Measurements from ENCODE around the gene TBC1D2.

Gene TBC1D2

DNA sequence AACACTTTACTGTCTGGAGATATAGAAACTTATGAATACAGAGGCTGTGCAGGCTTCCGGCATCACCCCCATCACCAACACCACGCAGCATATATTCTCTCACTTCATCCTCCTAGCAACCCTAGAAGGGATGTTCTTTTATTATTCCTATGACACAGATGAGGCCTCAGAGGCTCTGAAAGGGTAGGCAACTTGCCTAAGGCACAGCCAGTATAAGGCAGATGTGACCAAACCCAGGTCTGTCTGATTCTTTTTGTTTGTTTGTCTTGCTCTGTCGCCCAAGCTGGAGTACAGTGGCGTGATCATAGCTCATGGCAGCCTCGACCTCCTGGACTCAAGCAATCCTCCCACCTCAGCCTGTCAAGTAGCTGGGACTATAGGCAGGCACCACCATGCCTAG is 40.2 kb downstream of the TBC1D2 start:
- Histone ChIP-seq H3K27ac (ENCODE audit: low read length) (no peak overlapping the region), H3K4me1 (ENCODE audit: control insufficient read depth in 1 of 2, insufficient read depth in 2 of 2, low read length in 2 of 2) (no peaks in the 10 kb centered on the region)

GRCh38 chr9:98214811-98215210 is 40.6 kb downstream of the TBC1D2 start:
- Histone ChIP-seq H3K9me3 (ENCODE audit: control insufficient read depth in 1 of 2, low read length in 2 of 2) (no peaks in the 10 kb centered on the region), H3K27me3 (ENCODE audit: low read depth, low read length) (no peaks in the 10 kb centered on the region), H3K4me3 (ENCODE audit: low read depth in 1 of 2, low read length in 2 of 2) (no peak overlapping the region), H3K4me1 (ENCODE audit: control insufficient read depth in 1 of 2, insufficient read depth in 2 of 2, low read length in 2 of 2) (no peaks in the 10 kb centered on the region), H3K27ac (ENCODE audit: low read length) (no peak overlapping the region), H3K36me3 (ENCODE audit: control insufficient read depth in 1 of 2, insufficient read depth in 2 of 2, low read length in 2 of 2) (peaks cover 4 to 42% of the 10 kb centered on the region in 2 donors)

More for the DNA sequence above, 40.2 kb downstream of the TBC1D2 start:
- Histone ChIP-seq H3K4me3 (ENCODE audit: low read depth in 1 of 2, low read length in 2 of 2) (no peak overlapping the region), H3K36me3 (ENCODE audit: control insufficient read depth in 1 of 2, insufficient read depth in 2 of 2, low read length in 2 of 2) (peaks cover 7 to 45% of the 10 kb centered on the region in 2 donors), H3K27me3 (ENCODE audit: low read depth, low read length) (no peaks in the 10 kb centered on the region), H3K9me3 (ENCODE audit: control insufficient read depth in 1 of 2, low read length in 2 of 2) (no peaks in the 10 kb centered on the region)

GRCh38 chr9:98211260-98211659 is 44.2 kb downstream of the TBC1D2 start:
- H3K4me3 ChIP-seq (ENCODE audit: low read depth in 1 of 2, low read length in 2 of 2) = no peak overlapping the region
- no peak overlapping the region for H3K27ac ChIP-seq (ENCODE audit: low read length)
- H3K4me1 ChIP-seq (ENCODE audit: control insufficient read depth in 1 of 2, insufficient read depth in 2 of 2, low read length in 2 of 2) = no peaks in the 10 kb centered on the region
- no peaks in the 10 kb centered on the region for H3K9me3 ChIP-seq (ENCODE audit: control insufficient read depth in 1 of 2, low read length in 2 of 2)
- no peaks in the 10 kb centered on the region for H3K27me3 ChIP-seq (ENCODE audit: low read depth, low read length)
- H3K36me3 ChIP-seq (ENCODE audit: control insufficient read depth in 1 of 2, insufficient read depth in 2 of 2, low read length in 2 of 2) = peaks cover 8 to 35% of the 10 kb centered on the region in 2 donors

DNA sequence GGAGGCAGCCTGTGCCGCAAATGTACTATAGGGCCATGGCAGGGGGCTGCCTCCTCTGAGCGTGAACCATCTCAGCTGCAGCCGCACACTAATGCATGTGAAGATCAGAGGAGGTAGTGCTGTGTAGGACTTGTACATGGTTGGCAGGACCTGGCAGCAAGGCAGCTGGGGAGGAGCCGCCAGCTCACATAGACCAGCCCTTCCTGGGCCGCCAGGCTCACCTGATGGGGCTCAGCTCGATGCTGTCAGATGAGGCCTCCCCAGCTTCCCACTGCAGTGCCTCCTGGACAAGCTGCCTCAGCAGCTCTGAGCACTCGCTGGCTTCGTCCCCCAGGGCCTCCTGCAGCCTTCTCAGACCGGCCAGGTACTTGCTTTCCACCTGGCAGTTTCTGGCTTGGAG is 45.0 kb downstream of the TBC1D2 start:
- Histone ChIP-seq H3K27ac (ENCODE audit: low read length) (no peak overlapping the region), H3K36me3 (ENCODE audit: control insufficient read depth in 1 of 2, insufficient read depth in 2 of 2, low read length in 2 of 2) (peaks cover 8 to 35% of the 10 kb centered on the region in 2 donors), H3K4me1 (ENCODE audit: control insufficient read depth in 1 of 2, insufficient read depth in 2 of 2, low read length in 2 of 2) (no peaks in the 10 kb centered on the region), H3K4me3 (ENCODE audit: low read depth in 1 of 2, low read length in 2 of 2) (no peak overlapping the region), H3K9me3 (ENCODE audit: control insufficient read depth in 1 of 2, low read length in 2 of 2) (no peaks in the 10 kb centered on the region), H3K27me3 (ENCODE audit: low read depth, low read length) (no peaks in the 10 kb centered on the region)

DNA sequence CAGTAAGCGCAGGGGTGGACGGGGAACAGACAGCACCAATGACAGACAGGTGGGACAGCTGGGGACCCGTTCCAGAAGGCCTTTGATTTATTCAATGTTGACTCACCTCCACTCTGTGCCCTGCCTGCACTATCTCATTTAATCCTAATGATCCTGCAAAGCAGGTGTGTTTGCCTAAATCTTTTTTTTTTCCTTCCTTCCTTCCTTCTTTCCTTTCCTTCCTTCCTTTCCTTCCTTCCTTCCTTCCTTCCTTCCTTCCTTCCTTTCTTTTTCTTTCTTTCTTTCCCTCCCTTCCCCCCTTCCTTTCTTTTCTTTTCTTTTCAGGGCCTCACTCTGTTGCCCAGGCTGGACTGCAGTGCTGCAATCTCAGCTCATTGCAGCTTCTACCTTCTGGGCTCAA is 45.9 kb downstream of the TBC1D2 start:
- H3K4me3 ChIP-seq (ENCODE audit: low read depth in 1 of 2, low read length in 2 of 2) = no peak overlapping the region
- H3K4me1 ChIP-seq (ENCODE audit: control insufficient read depth in 1 of 2, insufficient read depth in 2 of 2, low read length in 2 of 2) = no peaks in the 10 kb centered on the region
- peaks cover 8 to 30% of the 10 kb centered on the region in 2 donors for H3K36me3 ChIP-seq (ENCODE audit: control insufficient read depth in 1 of 2, insufficient read depth in 2 of 2, low read length in 2 of 2)
- H3K27ac ChIP-seq (ENCODE audit: low read length) = no peak overlapping the region
- H3K27me3 ChIP-seq (ENCODE audit: low read depth, low read length) = no peaks in the 10 kb centered on the region
- no peaks in the 10 kb centered on the region for H3K9me3 ChIP-seq (ENCODE audit: control insufficient read depth in 1 of 2, low read length in 2 of 2)

GRCh38 chr9:98208635-98209034 is 46.8 kb downstream of the TBC1D2 start:
- Histone ChIP-seq H3K36me3 (ENCODE audit: control insufficient read depth in 1 of 2, insufficient read depth in 2 of 2, low read length in 2 of 2) (peaks cover 8 to 30% of the 10 kb centered on the region in 2 donors), H3K9me3 (ENCODE audit: control insufficient read depth in 1 of 2, low read length in 2 of 2) (no peaks in the 10 kb centered on the region), H3K27me3 (ENCODE audit: low read depth, low read length) (no peaks in the 10 kb centered on the region), H3K27ac (ENCODE audit: low read length) (no peak overlapping the region), H3K4me3 (ENCODE audit: low read depth in 1 of 2, low read length in 2 of 2) (no peak overlapping the region), H3K4me1 (ENCODE audit: control insufficient read depth in 1 of 2, insufficient read depth in 2 of 2, low read length in 2 of 2) (no peaks in the 10 kb centered on the region)

DNA sequence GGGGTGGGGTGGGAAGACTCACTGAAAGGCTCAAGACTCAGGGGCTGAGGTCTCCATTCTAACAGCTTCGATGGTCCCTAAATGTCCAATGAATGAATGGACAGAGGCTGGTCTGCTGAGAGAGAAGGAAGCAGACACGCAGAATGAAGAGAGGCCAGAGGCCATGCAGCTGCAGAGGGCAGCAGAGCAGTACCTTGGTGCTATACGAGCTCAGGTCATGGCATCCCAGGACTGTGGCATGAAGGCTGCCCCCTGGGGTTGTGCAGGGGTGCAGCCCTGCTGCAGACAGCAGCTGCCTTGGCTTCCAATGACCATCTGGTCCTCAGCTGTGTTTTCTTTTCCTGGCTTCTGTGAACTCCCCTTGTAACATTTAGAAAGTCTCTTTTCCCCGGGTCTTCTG is 47.8 kb downstream of the TBC1D2 start:
- Histone ChIP-seq H3K27me3 (ENCODE audit: low read depth, low read length) (no peaks in the 10 kb centered on the region), H3K27ac (ENCODE audit: low read length) (no peak overlapping the region), H3K4me1 (ENCODE audit: control insufficient read depth in 1 of 2, insufficient read depth in 2 of 2, low read length in 2 of 2) (no peaks in the 10 kb centered on the region), H3K9me3 (ENCODE audit: control insufficient read depth in 1 of 2, low read length in 2 of 2) (no peaks in the 10 kb centered on the region), H3K4me3 (ENCODE audit: low read depth in 1 of 2, low read length in 2 of 2) (no peak overlapping the region), H3K36me3 (ENCODE audit: control insufficient read depth in 1 of 2, insufficient read depth in 2 of 2, low read length in 2 of 2) (peaks cover 8 to 22% of the 10 kb centered on the region in 2 donors)

DNA sequence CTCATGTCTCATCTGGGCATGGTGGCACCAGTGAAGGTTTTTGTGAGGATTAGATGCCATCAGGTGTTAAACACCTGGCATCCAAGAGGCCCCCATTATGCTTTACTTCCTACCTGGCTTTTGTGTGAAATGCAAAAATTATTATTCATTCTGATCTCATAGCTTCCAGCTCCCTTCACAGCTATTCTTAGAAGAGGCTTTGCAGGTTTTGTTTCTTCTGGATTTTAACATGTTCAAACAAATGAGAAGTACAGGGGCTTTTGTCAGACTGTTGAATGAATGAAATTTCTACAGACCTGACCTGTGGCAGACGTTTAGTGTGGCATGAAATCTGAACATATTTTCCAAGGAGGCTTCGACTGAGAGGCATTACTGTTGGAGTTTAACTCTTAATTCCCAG is 48.7 kb downstream of the TBC1D2 start:
- Histone ChIP-seq H3K27me3 (ENCODE audit: low read depth, low read length) (no peaks in the 10 kb centered on the region), H3K27ac (ENCODE audit: low read length) (no peak overlapping the region), H3K4me3 (ENCODE audit: low read depth in 1 of 2, low read length in 2 of 2) (no peak overlapping the region), H3K36me3 (ENCODE audit: control insufficient read depth in 1 of 2, insufficient read depth in 2 of 2, low read length in 2 of 2) (peaks cover 8 to 22% of the 10 kb centered on the region in 2 donors), H3K4me1 (ENCODE audit: control insufficient read depth in 1 of 2, insufficient read depth in 2 of 2, low read length in 2 of 2) (no peaks in the 10 kb centered on the region), H3K9me3 (ENCODE audit: control insufficient read depth in 1 of 2, low read length in 2 of 2) (no peaks in the 10 kb centered on the region)

- Histone ChIP-seq H3K9me3 (ENCODE audit: control insufficient read depth in 1 of 2, low read length in 2 of 2) (no peaks in the 10 kb centered on the region), H3K27me3 (ENCODE audit: low read depth, low read length) (no peaks in the 10 kb centered on the region), H3K36me3 (ENCODE audit: control insufficient read depth in 1 of 2, insufficient read depth in 2 of 2, low read length in 2 of 2) (peaks cover 5 to 10% of the 10 kb centered on the region in 2 donors), H3K27ac (ENCODE audit: low read length) (no peak overlapping the region), H3K4me1 (ENCODE audit: control insufficient read depth in 1 of 2, insufficient read depth in 2 of 2, low read length in 2 of 2) (no peaks in the 10 kb centered on the region), H3K4me3 (ENCODE audit: low read depth in 1 of 2, low read length in 2 of 2) (no peak overlapping the region)
Measured at GRCh38 chr9:98204692-98205091, 50.8 kb downstream of the TBC1D2 start.

DNA sequence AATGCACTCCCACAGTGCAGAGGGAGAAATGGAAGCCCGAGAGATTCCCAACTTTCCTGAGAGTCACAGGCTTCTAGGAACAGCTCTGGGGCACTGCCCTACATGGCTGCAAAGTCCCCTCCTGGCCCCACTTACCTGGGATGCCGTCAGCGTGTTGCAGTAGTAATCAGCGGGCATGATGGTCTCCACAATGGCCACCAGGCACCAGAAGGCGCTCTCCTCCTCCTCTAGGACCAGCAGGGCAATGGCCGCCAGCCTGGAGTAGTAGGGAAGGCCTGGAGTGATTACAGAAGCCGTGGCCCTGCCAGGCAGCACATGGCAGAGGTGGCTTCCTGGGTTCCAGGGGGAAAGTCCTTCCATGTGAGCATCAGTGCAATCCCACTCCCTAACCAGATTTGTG is 52.3 kb downstream of the TBC1D2 start:
- no peaks in the 10 kb centered on the region for H3K27me3 ChIP-seq (ENCODE audit: low read depth, low read length)
- H3K4me1 ChIP-seq (ENCODE audit: control insufficient read depth in 1 of 2, insufficient read depth in 2 of 2, low read length in 2 of 2) = no peaks in the 10 kb centered on the region
- peaks cover 0 to 5% of the 10 kb centered on the region in 2 donors for H3K36me3 ChIP-seq (ENCODE audit: control insufficient read depth in 1 of 2, insufficient read depth in 2 of 2, low read length in 2 of 2)
- no peaks in the 10 kb centered on the region for H3K9me3 ChIP-seq (ENCODE audit: control insufficient read depth in 1 of 2, low read length in 2 of 2)
- no peak overlapping the region for H3K27ac ChIP-seq (ENCODE audit: low read length)
- no peak overlapping the region for H3K4me3 ChIP-seq (ENCODE audit: low read depth in 1 of 2, low read length in 2 of 2)

- peaks cover 0 to 5% of the 10 kb centered on the region in 2 donors for H3K36me3 ChIP-seq (ENCODE audit: control insufficient read depth in 1 of 2, insufficient read depth in 2 of 2, low read length in 2 of 2)
- H3K4me3 ChIP-seq (ENCODE audit: low read depth in 1 of 2, low read length in 2 of 2) = no peak overlapping the region
- no peak overlapping the region for H3K27ac ChIP-seq (ENCODE audit: low read length)
- no peaks in the 10 kb centered on the region for H3K4me1 ChIP-seq (ENCODE audit: control insufficient read depth in 1 of 2, insufficient read depth in 2 of 2, low read length in 2 of 2)
- H3K27me3 ChIP-seq (ENCODE audit: low read depth, low read length) = no peaks in the 10 kb centered on the region
- H3K9me3 ChIP-seq (ENCODE audit: control insufficient read depth in 1 of 2, low read length in 2 of 2) = no peaks in the 10 kb centered on the region
Measured at GRCh38 chr9:98202252-98202651, 53.2 kb downstream of the TBC1D2 start.

DNA sequence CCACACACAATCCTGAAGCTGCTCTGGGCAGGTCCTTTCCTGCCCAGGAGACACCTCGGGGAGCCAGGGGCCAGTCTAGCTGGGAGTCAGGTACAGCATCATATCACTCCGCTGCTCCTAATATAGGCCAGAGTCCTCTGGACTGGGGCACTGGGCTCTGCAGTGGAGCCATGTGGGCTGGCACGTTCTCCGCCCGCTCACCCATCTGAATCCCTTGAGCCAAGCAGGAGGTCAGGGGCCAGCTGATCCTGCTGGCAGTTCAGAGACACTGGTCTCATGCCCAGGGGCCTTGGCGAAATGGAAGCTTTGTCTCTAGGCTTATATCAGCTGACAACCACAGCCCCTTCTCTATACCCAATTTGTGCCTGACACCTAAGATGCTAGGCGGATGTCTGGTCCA is 53.7 kb downstream of the TBC1D2 start:
- no peaks in the 10 kb centered on the region for H3K4me1 ChIP-seq (ENCODE audit: control insufficient read depth in 1 of 2, insufficient read depth in 2 of 2, low read length in 2 of 2)
- H3K4me3 ChIP-seq (ENCODE audit: low read depth in 1 of 2, low read length in 2 of 2) = no peak overlapping the region
- H3K36me3 ChIP-seq (ENCODE audit: control insufficient read depth in 1 of 2, insufficient read depth in 2 of 2, low read length in 2 of 2) = peaks cover 0 to 5% of the 10 kb centered on the region in 2 donors
- H3K27ac ChIP-seq (ENCODE audit: low read length) = no peak overlapping the region
- H3K9me3 ChIP-seq (ENCODE audit: control insufficient read depth in 1 of 2, low read length in 2 of 2) = no peaks in the 10 kb centered on the region
- H3K27me3 ChIP-seq (ENCODE audit: low read depth, low read length) = no peaks in the 10 kb centered on the region

All from muscle layer of duodenum (tissue), 2 donors.